ENCODE measurements around the gene ZFYVE9.
"Not testable (repeated sequence)": the region's sequence is repeated elsewhere in the genome, so short reads cannot be mapped to it uniquely, and the experiment has no call there.

ZFYVE9 gene

GRCh38 chr1:52367272-52367671 lies 225.4 kb downstream of the ZFYVE9 start:
- DNase-seq (ENCODE audit: low read depth in 3 of 3): no peak

DNA sequence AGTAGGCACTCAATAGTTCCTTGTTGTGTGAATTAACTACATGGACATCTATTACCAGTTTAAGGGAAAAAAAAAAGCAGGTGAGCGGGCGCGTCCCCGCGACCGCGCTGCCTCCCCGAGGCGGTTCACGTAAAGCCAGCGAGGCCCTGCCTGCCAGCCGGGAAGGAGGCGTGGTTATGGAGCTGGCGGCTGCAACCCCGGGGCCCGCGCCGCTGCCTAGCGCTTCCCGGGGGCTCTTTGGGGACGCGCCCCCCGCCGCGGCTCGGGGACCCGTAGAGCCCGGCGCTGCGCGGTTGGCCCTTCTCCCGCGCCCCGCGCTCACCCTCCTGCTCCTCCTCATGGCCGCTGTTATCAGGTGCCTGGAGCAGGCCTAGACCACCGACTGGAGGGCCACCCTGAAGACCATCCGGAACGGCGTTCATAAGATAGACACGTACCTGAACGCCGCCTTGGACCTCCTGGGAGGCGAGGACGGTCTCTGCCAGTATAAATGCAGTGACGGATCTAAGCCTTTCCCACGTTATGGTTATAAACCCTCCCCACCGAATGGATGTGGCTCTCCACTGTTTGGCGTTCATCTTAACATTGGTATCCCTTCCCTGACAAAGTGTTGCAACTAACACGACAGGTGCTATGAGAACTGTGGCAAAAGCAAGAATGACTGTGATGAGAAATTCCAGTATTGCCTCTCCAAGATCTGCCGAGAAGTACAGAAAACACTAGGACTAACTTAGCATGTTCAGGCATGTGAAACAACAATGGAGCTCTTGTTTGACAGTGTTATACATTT lies 226.7 kb downstream of the ZFYVE9 start:
- peak in 2 of 3 donors; percentile 34 to 47 for DNase-seq (ENCODE audit: low read depth in 3 of 3)

DNA sequence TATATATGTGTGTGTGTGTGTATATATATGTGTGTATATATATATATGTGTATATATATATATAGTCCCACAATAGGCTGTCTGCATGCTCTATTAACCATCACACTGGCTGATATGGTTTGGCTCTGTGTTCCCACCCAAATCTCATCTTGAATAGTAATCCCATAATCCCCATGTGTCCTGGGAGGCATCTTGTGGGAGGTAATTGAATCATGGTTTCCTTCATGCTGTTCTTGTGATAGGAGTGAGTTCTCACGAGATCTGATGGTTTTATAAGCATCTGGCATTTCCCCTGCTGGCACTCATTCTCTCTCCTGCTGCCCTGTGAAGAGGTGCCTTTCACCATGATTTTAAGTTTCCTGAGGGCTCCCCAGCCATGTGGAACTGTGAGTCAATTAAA lies 228.0 kb downstream of the ZFYVE9 start:
- DNase-seq (ENCODE audit: low read depth in 3 of 3): not testable (repeated sequence)

- no peak for DNase-seq (ENCODE audit: low read depth in 3 of 3)
Observed at GRCh38 chr1:52385376-52385775, 243.5 kb downstream of the ZFYVE9 start.

- DNase-seq (ENCODE audit: low read depth in 3 of 3): no peak
Observed at GRCh38 chr1:52386458-52386857, 244.6 kb downstream of the ZFYVE9 start.

GRCh38 chr1:52393174-52393573 lies 251.3 kb downstream of the ZFYVE9 start:
- no peak for DNase-seq (ENCODE audit: low read depth in 3 of 3)

Measured in stimulated activated CD4-positive, alpha-beta T cell treated with anti-CD3 and anti-CD28 coated beads, TNF-alpha, amount 100 ng/mL, for 48 hours (primary cell).